Fibroblast of villous mesenchyme (primary cell): ENCODE measurements around the gene ALMS1. TPM values are rescaled to one million over a fixed set of nuclear protein-coding genes. Genes with fewer than 3 reads are reported as not detected.
"Not testable (repeated sequence)": the region's sequence is repeated elsewhere in the genome, so short reads cannot be mapped to it uniquely, and the experiment has no call there.

ENCODE experiments used
- DNase-seq: peaks from one replicate; pipeline ENCODE4 v3.0.0-alpha.2; 2010; ENCODE audit warnings: low read depth
- H3K4me3 ChIP-seq: 2 replicates; pipeline ENCODE4 v1.5.1; 2011; ENCODE audit warnings: low read depth, mild to moderate bottlenecking, low read length
- total RNA-seq: library from RNA; depleted of rRNA; stranded (reverse); fragments of >200 nt; gene quantifications from 2 replicates; pipeline ENCODE4 v1.2.3, GENCODE V29; 2012
- TF ChIP-seq, protein P1 (sequence below): IDR thresholded peaks from 2 replicates; pipeline ENCODE4 v1.5.1; 2012; ENCODE audit warnings: low read depth, mild to moderate bottlenecking, low read length; ENCODE audit not compliant: insufficient read depth

Gene ALMS1
- total RNA-seq, 1 donor: 18.6 TPM

GRCh38 chr2:73451263-73451972, 65.8 kb downstream of the ALMS1 start:
- TF ChIP-seq, protein P1, sequence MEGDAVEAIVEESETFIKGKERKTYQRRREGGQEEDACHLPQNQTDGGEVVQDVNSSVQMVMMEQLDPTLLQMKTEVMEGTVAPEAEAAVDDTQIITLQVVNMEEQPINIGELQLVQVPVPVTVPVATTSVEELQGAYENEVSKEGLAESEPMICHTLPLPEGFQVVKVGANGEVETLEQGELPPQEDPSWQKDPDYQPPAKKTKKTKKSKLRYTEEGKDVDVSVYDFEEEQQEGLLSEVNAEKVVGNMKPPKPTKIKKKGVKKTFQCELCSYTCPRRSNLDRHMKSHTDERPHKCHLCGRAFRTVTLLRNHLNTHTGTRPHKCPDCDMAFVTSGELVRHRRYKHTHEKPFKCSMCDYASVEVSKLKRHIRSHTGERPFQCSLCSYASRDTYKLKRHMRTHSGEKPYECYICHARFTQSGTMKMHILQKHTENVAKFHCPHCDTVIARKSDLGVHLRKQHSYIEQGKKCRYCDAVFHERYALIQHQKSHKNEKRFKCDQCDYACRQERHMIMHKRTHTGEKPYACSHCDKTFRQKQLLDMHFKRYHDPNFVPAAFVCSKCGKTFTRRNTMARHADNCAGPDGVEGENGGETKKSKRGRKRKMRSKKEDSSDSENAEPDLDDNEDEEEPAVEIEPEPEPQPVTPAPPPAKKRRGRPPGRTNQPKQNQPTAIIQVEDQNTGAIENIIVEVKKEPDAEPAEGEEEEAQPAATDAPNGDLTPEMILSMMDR: no peak
- no peak overlapping the region for H3K4me3 ChIP-seq
- no peak for DNase-seq

GRCh38 chr2:73457982-73458381, 72.3 kb downstream of the ALMS1 start:
- TF ChIP-seq, protein P1: no peak
- H3K4me3 ChIP-seq: no peak overlapping the region

GRCh38 chr2:73462388-73462787, 76.8 kb downstream of the ALMS1 start:
- not testable (repeated sequence) for DNase-seq, H3K4me3 ChIP-seq

More at GRCh38 chr2:73457982-73458381, 72.3 kb downstream of the ALMS1 start:
- DNase-seq: no peak

DNA sequence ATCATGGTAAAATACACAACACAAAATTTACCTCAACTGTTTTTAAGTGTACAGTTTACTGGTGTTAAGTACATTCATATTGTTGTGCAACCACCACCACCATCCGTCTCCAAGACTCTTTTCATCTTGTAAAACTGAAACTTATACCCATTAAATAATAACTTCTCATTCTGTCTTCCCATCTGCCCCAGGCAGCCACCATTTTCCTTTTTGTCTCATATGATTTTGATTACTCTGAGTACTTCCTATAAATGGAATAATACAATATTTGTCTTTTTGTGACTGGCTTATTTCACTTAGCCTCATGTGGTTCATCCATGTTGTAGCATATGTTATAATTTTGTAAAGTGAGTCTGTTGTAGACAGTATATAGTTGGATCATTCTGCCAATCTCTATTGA, 82.7 kb downstream of the ALMS1 start:
- DNase-seq: no peak
- TF ChIP-seq, protein P1: no peak
- no peak overlapping the region for H3K4me3 ChIP-seq

GRCh38 chr2:73483874-73484273, 98.2 kb downstream of the ALMS1 start:
- DNase-seq, H3K4me3 ChIP-seq: not testable (repeated sequence)

- DNase-seq: no peak
- TF ChIP-seq, protein P1: no peak
- H3K4me3 ChIP-seq: no peak overlapping the region
Observed at GRCh38 chr2:73487112-73487657, 101.5 kb downstream of the ALMS1 start.

DNA sequence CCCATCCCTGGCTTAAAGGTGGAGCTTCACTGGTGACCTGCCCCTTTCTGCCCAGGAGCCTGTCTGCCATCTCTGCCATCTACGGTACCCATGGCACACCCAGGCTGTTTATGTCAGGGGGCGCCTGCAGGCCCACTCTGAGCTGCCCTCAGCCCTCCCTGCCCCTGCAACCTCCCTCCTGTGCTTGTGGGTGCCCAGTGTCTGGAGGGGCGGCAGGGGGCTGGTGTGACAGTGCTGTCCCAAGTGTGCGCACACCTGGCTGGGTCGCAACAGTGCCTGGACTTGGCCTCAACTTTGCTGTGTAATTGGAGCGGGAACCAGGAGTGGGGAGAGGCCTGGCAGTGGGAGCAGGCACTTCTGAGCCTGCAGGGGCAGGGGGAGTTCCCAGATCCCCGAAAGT, 102.4 kb downstream of the ALMS1 start:
- TF ChIP-seq, protein P1: no peak
- H3K4me3 ChIP-seq: no peak overlapping the region
- DNase-seq: no peak

GRCh38 chr2:73489053-73489452, 103.4 kb downstream of the ALMS1 start:
- DNase-seq: no peak
- TF ChIP-seq, protein P1: no peak
- H3K4me3 ChIP-seq: no peak overlapping the region
